HepG2 (cell line): ENCODE data around the gene STAT5A. TPM values are rescaled to one million over a fixed set of nuclear protein-coding genes. Genes with fewer than 3 reads are reported as not detected.
A peak's percentile ranks its signal among the peaks of the same experiment; 100 is the strongest.

Experiments used
- BHLHE40 ChIP-seq: IDR thresholded peaks from 2 replicates; pipeline ENCODE4 v1.6.1; 2011; ENCODE audit warnings: low read length, improper control_type of control experiment
- EP300 ChIP-seq, 3 experiments: sonication (generic) in 1 of 3; formaldehyde crosslinking in 1 of 3; IDR thresholded peaks; 2 replicates each; pipeline versions ENCODE4 v1.5.1 to v1.6.1; 2011 to 2020; ENCODE audit warnings: low read depth in 2 of 3, low read length in 2 of 3, borderline replicate concordance in 1 of 3, improper control_type of control experiment in 1 of 3, mild to moderate bottlenecking in 1 of 3, missing genetic modification reagents in 1 of 3, moderate library complexity in 1 of 3
- FOXA3 ChIP-seq: IDR thresholded peaks from 2 replicates; pipeline ENCODE4 v1.6.1; 2016; ENCODE audit warnings: missing genetic modification reagents, missing compliant biosample characterization
- KAT8 ChIP-seq: IDR thresholded peaks from 2 replicates; pipeline ENCODE4 v1.6.1; 2016; ENCODE audit warnings: missing genetic modification reagents, missing compliant biosample characterization
- MTA3 ChIP-seq: sonication (generic); formaldehyde crosslinking; IDR thresholded peaks from 2 replicates; pipeline ENCODE4 v1.4.0; 2020; ENCODE audit warnings: missing genetic modification reagents
- MZF1 ChIP-seq: sonication (generic); formaldehyde crosslinking; IDR thresholded peaks from 2 replicates; pipeline ENCODE4 v1.8.1; 2023; ENCODE audit warnings: mild to moderate bottlenecking, missing genetic modification reagents, borderline replicate concordance
- NCOA2 ChIP-seq: sonication (generic); formaldehyde crosslinking; IDR thresholded peaks from 2 replicates; pipeline ENCODE4 v1.8.0; 2022; ENCODE audit warnings: inconsistent platforms
- NFKB2 ChIP-seq: sonication (generic); formaldehyde crosslinking; IDR thresholded peaks from 2 replicates; pipeline ENCODE4 v1.4.0; 2020; ENCODE audit warnings: missing genetic modification reagents, borderline replicate concordance
- NONO ChIP-seq, 2 experiments: fragments of 450-650 bp in 1 of 2; sonication (generic) in 1 of 2; formaldehyde crosslinking in 1 of 2; IDR thresholded peaks in 1 of 2; conservative IDR thresholded peaks in 1 of 2; 2 replicates each; pipeline versions ENCODE4 v1.6.1 to v1.8.0; 2017 to 2022; ENCODE audit warnings: mild to moderate bottlenecking in 1 of 2, missing genetic modification reagents in 1 of 2, moderate library complexity in 1 of 2
- SALL1 ChIP-seq: sonication (generic); formaldehyde crosslinking; IDR thresholded peaks from 2 replicates; pipeline ENCODE4 v1.8.0; 2022; ENCODE audit warnings: mild to moderate bottlenecking, missing genetic modification reagents
- SOX6 ChIP-seq, 2 experiments: fragments of 450-650 bp in 1 of 2; sonication (generic) in 1 of 2; formaldehyde crosslinking in 1 of 2; IDR thresholded peaks; 2 replicates each; pipeline versions ENCODE4 v1.4.0 to v1.6.1; 2017 to 2020; ENCODE audit warnings: antibody characterized with exemption in 1 of 2, mild to moderate bottlenecking in 1 of 2, missing genetic modification reagents in 1 of 2
- YY1 ChIP-seq: IDR thresholded peaks from 2 replicates; pipeline ENCODE4 v1.6.1; 2011; ENCODE audit warnings: low read length, low read depth, moderate library complexity, mild to moderate bottlenecking; ENCODE audit not compliant: insufficient read depth, insufficient replicate concordance
- ZIK1 ChIP-seq: sonication (generic); formaldehyde crosslinking; IDR thresholded peaks from 2 replicates; pipeline ENCODE4 v1.5.0; 2020; ENCODE audit warnings: mild to moderate bottlenecking, low read depth, missing genetic modification reagents, borderline replicate concordance
- ZNF333 ChIP-seq: sonication (generic); formaldehyde crosslinking; IDR thresholded peaks from 2 replicates; pipeline ENCODE4 v1.4.0; 2020; ENCODE audit warnings: mild to moderate bottlenecking, missing genetic modification reagents, borderline replicate concordance
- ZNF567 ChIP-seq: sonication (generic); formaldehyde crosslinking; IDR thresholded peaks from 2 replicates; pipeline ENCODE4 v1.8.1; 2023; ENCODE audit warnings: mild to moderate bottlenecking, missing genetic modification reagents, borderline replicate concordance
- ZNF749 ChIP-seq: sonication (generic); formaldehyde crosslinking; IDR thresholded peaks from 2 replicates; pipeline ENCODE4 v1.8.0; 2022; ENCODE audit warnings: mild to moderate bottlenecking, missing genetic modification reagents, moderate library complexity, borderline replicate concordance
- ZNF761 ChIP-seq: sonication (generic); formaldehyde crosslinking; conservative IDR thresholded peaks from 2 replicates; pipeline ENCODE4 v1.4.0; 2020; ENCODE audit warnings: mild to moderate bottlenecking, missing genetic modification reagents
- ZNF891 ChIP-seq: sonication (generic); formaldehyde crosslinking; IDR thresholded peaks from 2 replicates; pipeline ENCODE4 v1.5.0; 2020; ENCODE audit warnings: mild to moderate bottlenecking, missing genetic modification reagents
- ZSCAN20 ChIP-seq: sonication (generic); formaldehyde crosslinking; IDR thresholded peaks from 2 replicates; pipeline ENCODE4 v1.4.0; 2020; ENCODE audit warnings: missing genetic modification reagents, mild to moderate bottlenecking, borderline replicate concordance
- polyA plus RNA-seq, 8 experiments: library from polyadenylated mRNA; depleted of rRNA in 3 of 8; stranded (reverse) in 7 of 8; unstranded in 1 of 8; fragments of >200 nt; fragmentation: Illumina TruSeq in 4 of 8; extraction: Trizol in 4 of 8; gene quantifications; 2 replicates each; pipeline versions ENCODE4 v1.2.1 to v1.2.3, GENCODE V29; 2011 to 2016; ENCODE audit warnings: low read depth in 4 of 8, missing spikeins in 1 of 8, mixed read lengths in 1 of 8; ENCODE audit not compliant: insufficient read depth in 1 of 8
- total RNA-seq, 5 experiments: library from RNA; depleted of rRNA; stranded (reverse); fragments of >200 nt; fragmentation: Illumina TruSeq; extraction: Trizol; gene quantifications; 2 replicates each; pipeline ENCODE4 v1.2.3, GENCODE V29; 2016; ENCODE audit warnings: low read depth in 1 of 5
- TF ChIP-seq, protein P1 (sequence below): sonication (generic); formaldehyde crosslinking; IDR thresholded peaks from 2 replicates; pipeline ENCODE4 v1.5.1; 2020; ENCODE audit warnings: mild to moderate bottlenecking, missing genetic modification reagents, moderate library complexity
- TF ChIP-seq, protein P2 (sequence below): sonication (generic); formaldehyde crosslinking; IDR thresholded peaks from 2 replicates; pipeline ENCODE4 v1.8.0; 2022; ENCODE audit warnings: missing genetic modification reagents, low read depth, mild to moderate bottlenecking, borderline replicate concordance

Gene STAT5A
- total and polyA plus RNA-seq, 2 of the 13 experiments (the other 11 are each of a cell fraction or from before 2014, with no cell fraction given): 1.4 to 4.1 TPM

DNA sequence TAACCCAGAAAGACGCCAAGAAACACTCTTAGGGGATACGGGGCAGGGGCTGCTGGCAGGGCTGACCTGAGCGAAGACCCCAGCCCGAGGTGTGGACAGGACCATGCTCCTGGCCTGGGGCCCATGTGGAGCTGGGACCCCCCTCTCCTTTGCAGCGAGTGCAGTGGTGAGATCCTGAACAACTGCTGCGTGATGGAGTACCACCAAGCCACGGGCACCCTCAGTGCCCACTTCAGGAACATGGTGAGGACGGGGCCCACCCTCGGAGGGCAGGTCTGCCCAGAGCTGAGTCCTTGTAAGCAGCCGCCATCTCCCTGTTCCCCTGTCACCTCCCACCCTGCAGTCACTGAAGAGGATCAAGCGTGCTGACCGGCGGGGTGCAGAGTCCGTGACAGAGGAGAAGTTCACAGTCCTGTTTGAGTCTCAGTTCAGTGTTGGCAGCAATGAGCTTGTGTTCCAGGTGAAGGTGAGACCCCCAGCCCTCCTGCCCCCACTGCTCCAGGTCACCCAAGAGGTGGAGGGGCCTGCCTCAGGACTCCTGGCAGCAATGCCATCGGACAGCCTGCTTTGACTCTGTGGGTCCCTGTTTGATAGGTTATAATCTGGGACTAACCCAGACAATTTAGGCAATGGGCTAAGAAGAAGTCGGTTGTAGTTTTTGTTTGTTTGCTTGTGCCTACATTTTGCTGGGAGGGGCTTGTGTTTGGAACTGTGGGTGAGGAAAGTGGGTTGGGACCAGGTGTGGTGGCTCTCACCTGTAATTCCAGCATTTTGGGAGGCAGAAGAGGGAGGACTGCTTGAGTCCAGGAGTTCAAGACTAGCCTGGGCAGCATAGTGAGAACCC lies 16.1 kb downstream of the STAT5A start (continued):
- TF ChIP-seq, protein P1, sequence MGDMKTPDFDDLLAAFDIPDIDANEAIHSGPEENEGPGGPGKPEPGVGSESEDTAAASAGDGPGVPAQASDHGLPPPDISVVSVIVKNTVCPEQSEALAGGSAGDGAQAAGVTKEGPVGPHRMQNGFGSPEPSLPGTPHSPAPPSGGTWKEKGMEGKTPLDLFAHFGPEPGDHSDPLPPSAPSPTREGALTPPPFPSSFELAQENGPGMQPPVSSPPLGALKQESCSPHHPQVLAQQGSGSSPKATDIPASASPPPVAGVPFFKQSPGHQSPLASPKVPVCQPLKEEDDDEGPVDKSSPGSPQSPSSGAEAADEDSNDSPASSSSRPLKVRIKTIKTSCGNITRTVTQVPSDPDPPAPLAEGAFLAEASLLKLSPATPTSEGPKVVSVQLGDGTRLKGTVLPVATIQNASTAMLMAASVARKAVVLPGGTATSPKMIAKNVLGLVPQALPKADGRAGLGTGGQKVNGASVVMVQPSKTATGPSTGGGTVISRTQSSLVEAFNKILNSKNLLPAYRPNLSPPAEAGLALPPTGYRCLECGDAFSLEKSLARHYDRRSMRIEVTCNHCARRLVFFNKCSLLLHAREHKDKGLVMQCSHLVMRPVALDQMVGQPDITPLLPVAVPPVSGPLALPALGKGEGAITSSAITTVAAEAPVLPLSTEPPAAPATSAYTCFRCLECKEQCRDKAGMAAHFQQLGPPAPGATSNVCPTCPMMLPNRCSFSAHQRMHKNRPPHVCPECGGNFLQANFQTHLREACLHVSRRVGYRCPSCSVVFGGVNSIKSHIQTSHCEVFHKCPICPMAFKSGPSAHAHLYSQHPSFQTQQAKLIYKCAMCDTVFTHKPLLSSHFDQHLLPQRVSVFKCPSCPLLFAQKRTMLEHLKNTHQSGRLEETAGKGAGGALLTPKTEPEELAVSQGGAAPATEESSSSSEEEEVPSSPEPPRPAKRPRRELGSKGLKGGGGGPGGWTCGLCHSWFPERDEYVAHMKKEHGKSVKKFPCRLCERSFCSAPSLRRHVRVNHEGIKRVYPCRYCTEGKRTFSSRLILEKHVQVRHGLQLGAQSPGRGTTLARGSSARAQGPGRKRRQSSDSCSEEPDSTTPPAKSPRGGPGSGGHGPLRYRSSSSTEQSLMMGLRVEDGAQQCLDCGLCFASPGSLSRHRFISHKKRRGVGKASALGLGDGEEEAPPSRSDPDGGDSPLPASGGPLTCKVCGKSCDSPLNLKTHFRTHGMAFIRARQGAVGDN (CRISPR knock-in tag): peak; percentile 86
- TF ChIP-seq ZSCAN20 (CRISPR knock-in tag): no peak
- TF ChIP-seq ZNF333: 0 out of 2 replicates have a peak, but pooled peaks have one; percentile 54
- peak; percentile 12; the same call in 1 of the 2 replicates for TF ChIP-seq ZNF891 (CRISPR knock-in tag)
- TF ChIP-seq FOXA3: peak; percentile 13; the same call in 1 of the 2 replicates
- TF ChIP-seq NCOA2 (CRISPR knock-in tag): no peak
- TF ChIP-seq SALL1 (CRISPR knock-in tag): peak; percentile 78
- no peak; the same call in 1 of the 2 replicates for TF ChIP-seq NFKB2 (CRISPR knock-in tag)
- TF ChIP-seq ZNF567 (CRISPR knock-in tag): no peak
- no peak for TF ChIP-seq ZNF749 (CRISPR knock-in tag)
- TF ChIP-seq NONO (IDR thresholded peaks at IDR 0.05): no peak
- TF ChIP-seq NONO (CRISPR knock-in tag; conservative IDR thresholded peaks at IDR 0.05): peak; percentile 42; the same call in 1 of the 2 replicates
- TF ChIP-seq ZIK1 (CRISPR knock-in tag): no peak
- no peak for TF ChIP-seq SOX6 (IDR thresholded peaks at IDR 0.05)
- peak; percentile 62 for TF ChIP-seq SOX6 (CRISPR knock-in tag; IDR thresholded peaks at IDR 0.05)
- no peak for TF ChIP-seq BHLHE40
- 0 out of 2 replicates have a peak, but pooled peaks have one; percentile 45 for TF ChIP-seq MZF1 (CRISPR knock-in tag)
- peak; percentile 34 for TF ChIP-seq YY1
- no peak for TF ChIP-seq MTA3 (CRISPR knock-in tag)
- TF ChIP-seq, protein P2, sequence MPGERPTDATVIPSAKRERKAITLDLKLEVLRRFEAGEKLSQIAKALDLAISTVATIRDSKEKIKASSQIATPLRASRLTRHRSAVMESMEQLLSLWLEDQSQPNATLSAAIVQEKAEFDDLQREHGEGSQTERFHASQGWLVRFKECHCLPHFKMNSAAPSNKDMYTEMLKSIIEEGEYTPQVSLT: no peak
- no peak for TF ChIP-seq KAT8
- no peak for TF ChIP-seq ZNF761 (CRISPR knock-in tag)
- TF ChIP-seq EP300 (IDR thresholded peaks at IDR 0.05; ENCODE audit: low read depth in 2 of 2, low read length in 2 of 2): no peak; a peak in 1 of 4 replicates
- no peak for TF ChIP-seq EP300 (CRISPR knock-in tag; IDR thresholded peaks at IDR 0.05; ENCODE audit: borderline replicate concordance)
